HEK293T (cell line): ENCODE data around the gene ZBTB12.

ENCODE experiments used
- CTBP1 ChIP-seq: fragments of 450-650 bp; IDR thresholded peaks from 2 replicates; pipeline ENCODE4 v1.6.1; 2016; ENCODE audit warnings: borderline replicate concordance
- HDGF ChIP-seq: fragments of 450-650 bp; IDR thresholded peaks from 2 replicates; pipeline ENCODE4 v1.6.1; 2017; ENCODE audit warnings: antibody characterized with exemption, borderline replicate concordance
- TARDBP ChIP-seq: fragments of 450-650 bp; IDR thresholded peaks from 2 replicates; pipeline ENCODE4 v1.6.1; 2016

GRCh38 chr6:31858707-31859106, 43.2 kb downstream of the ZBTB12 start:
- no peak for TF ChIP-seq CTBP1
- TF ChIP-seq HDGF, result no peak
- TF ChIP-seq TARDBP, result no peak
